WTC11 (cell line): ENCODE data around the gene ABCA6.

Experiments used
- SP1 ChIP-seq: sonication (generic); formaldehyde crosslinking; conservative IDR thresholded peaks from 2 replicates; pipeline ENCODE4 v1.8.1; 2022; ENCODE audit warnings: missing genetic modification reagents
- TF ChIP-seq, protein P1 (sequence below): fragments of 200-600 bp; IDR thresholded peaks from 2 replicates; pipeline ENCODE4 v1.8.0; 2022; ENCODE audit warnings: antibody characterized with exemption

DNA sequence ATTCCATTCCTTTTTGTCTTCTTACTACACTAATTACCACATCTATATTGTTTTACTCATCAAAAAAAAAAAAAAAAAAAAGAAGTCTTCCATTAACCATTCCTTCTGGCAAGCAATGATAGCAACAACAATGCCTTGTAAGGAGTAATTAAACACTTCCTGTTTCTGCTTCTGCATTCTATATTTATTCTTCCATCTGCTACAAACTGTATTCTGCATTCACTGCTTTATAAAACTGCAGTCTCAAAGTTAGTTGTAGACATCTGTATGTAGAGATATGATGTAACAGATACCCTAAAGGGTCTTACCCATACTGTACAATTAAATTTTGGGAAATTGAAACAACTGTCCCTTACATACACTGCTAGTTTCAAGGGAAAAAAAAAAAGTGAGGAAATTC is 28.7 kb upstream of the ABCA6 start:
- no peak for TF ChIP-seq SP1
- TF ChIP-seq, protein P1, sequence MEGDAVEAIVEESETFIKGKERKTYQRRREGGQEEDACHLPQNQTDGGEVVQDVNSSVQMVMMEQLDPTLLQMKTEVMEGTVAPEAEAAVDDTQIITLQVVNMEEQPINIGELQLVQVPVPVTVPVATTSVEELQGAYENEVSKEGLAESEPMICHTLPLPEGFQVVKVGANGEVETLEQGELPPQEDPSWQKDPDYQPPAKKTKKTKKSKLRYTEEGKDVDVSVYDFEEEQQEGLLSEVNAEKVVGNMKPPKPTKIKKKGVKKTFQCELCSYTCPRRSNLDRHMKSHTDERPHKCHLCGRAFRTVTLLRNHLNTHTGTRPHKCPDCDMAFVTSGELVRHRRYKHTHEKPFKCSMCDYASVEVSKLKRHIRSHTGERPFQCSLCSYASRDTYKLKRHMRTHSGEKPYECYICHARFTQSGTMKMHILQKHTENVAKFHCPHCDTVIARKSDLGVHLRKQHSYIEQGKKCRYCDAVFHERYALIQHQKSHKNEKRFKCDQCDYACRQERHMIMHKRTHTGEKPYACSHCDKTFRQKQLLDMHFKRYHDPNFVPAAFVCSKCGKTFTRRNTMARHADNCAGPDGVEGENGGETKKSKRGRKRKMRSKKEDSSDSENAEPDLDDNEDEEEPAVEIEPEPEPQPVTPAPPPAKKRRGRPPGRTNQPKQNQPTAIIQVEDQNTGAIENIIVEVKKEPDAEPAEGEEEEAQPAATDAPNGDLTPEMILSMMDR = no peak
